SK-N-SH (cell line): ENCODE measurements around the gene CNTFR. TPM values are rescaled to one million over a fixed set of nuclear protein-coding genes. Genes with fewer than 3 reads are reported as not detected.
A peak's percentile ranks its signal among the peaks of the same experiment; 100 is the strongest.

Experiments used
- CTCF ChIA-PET: fragments of 300-600, 350-600 bp; formaldehyde crosslinking; extraction: SDS; loops from one replicate; lab custom pipeline; 2021; lab: Yijun Ruan, JAX
- POLR2A ChIA-PET: fragments of 350-600 bp; sonication (Branson Sonifier 250); formaldehyde crosslinking; extraction: SDS; loops from one replicate; lab custom pipeline; 2020; ENCODE audit warnings: antibody characterized with exemption, inconsistent platforms; lab: Yijun Ruan, JAX
- DNase-seq: peaks from one replicate; pipeline ENCODE4 v3.0.0; 2012
- H2AFZ ChIP-seq: fragments of 200-600 bp; sonication (generic); 2 replicates; pipeline ENCODE4 v1.8.1; 2016; ENCODE audit warnings: antibody characterized with exemption, mild to moderate bottlenecking, low read depth
- H3F3A ChIP-seq: fragments of 200-600 bp; sonication (generic); replicated peaks from 2 replicates; pipeline ENCODE3; 2016; ENCODE audit warnings: antibody characterized with exemption, mild to moderate bottlenecking; ENCODE audit not compliant: insufficient read depth
- H3K27ac ChIP-seq, 2 experiments: fragments of 200-500 bp in 1 of 2; fragments of 200-600 bp in 1 of 2; sonication (Bioruptor generic) in 1 of 2; sonication (generic), shearing (Covaris generic) in 1 of 2; 2 replicates each; pipeline versions ENCODE4 v1.5.1 to v1.6.1; 2014 to 2016; ENCODE audit warnings: low read depth in 2 of 2, inconsistent platforms in 1 of 2, low read length in 1 of 2, mild to moderate bottlenecking in 1 of 2, mixed read lengths in 1 of 2
- H3K27me3 ChIP-seq: fragments of 200-600 bp; sonication (generic), shearing (Covaris generic); 2 replicates; pipeline ENCODE4 v1.6.1; 2016; ENCODE audit warnings: mixed run types; ENCODE audit not compliant: insufficient read depth
- H3K36me3 ChIP-seq, 2 experiments: fragments of 200-500 bp in 1 of 2; fragments of 200-600 bp in 1 of 2; sonication (Bioruptor generic) in 1 of 2; sonication (generic) in 1 of 2; replicated peaks in 1 of 2; 2 replicates each; pipeline versions ENCODE3 to v1.5.1; 2014 to 2016; ENCODE audit warnings: low read length in 1 of 2, mild to moderate bottlenecking in 1 of 2; ENCODE audit not compliant: insufficient read depth in 2 of 2, control insufficient read depth in 1 of 2
- H3K4me1 ChIP-seq, 2 experiments: fragments of 200-500 bp in 1 of 2; fragments of 200-600 bp in 1 of 2; sonication (Bioruptor generic) in 1 of 2; sonication (generic), shearing (Covaris generic) in 1 of 2; 2 replicates each; pipeline versions ENCODE4 v1.5.1 to v1.6.1; 2014 to 2016; ENCODE audit warnings: low read depth in 1 of 2, low read length in 1 of 2, mixed run types in 1 of 2; ENCODE audit not compliant: insufficient read depth in 2 of 2, control insufficient read depth in 1 of 2
- H3K4me2 ChIP-seq: fragments of 200-600 bp; sonication (generic), shearing (Covaris generic); 2 replicates; pipeline ENCODE4 v1.6.1; 2017; ENCODE audit warnings: mixed run types
- H3K4me3 ChIP-seq, 2 experiments: fragments of 200-500 bp in 1 of 2; fragments of 200-600 bp in 1 of 2; sonication (Bioruptor generic) in 1 of 2; sonication (generic), shearing (Covaris generic) in 1 of 2; 2 replicates each; pipeline versions ENCODE4 v1.5.1 to v1.8.1; 2014 to 2016; ENCODE audit warnings: low read depth in 2 of 2, inconsistent platforms in 1 of 2, low read length in 1 of 2, mild to moderate bottlenecking in 1 of 2, mixed read lengths in 1 of 2, moderate library complexity in 1 of 2
- H3K79me2 ChIP-seq: fragments of 200-600 bp; sonication (generic); 2 replicates; pipeline ENCODE4 v1.8.1; 2017; ENCODE audit warnings: mild to moderate bottlenecking; ENCODE audit not compliant: insufficient read depth
- H3K9ac ChIP-seq: fragments of 200-600 bp; sonication (generic); 2 replicates; pipeline ENCODE4 v1.6.1; 2017; ENCODE audit warnings: mixed run types
- H3K9me2 ChIP-seq: fragments of 200-600 bp; sonication (generic); 2 replicates; pipeline ENCODE4 v1.6.1; 2017; ENCODE audit warnings: mixed run types
- H3K9me3 ChIP-seq: fragments of 200-600 bp; sonication (generic); 2 replicates; pipeline ENCODE4 v1.6.1; 2017; ENCODE audit warnings: mixed run types, mild to moderate bottlenecking, moderate library complexity
- H4K20me1 ChIP-seq: fragments of 200-600 bp; sonication (generic); 2 replicates; pipeline ENCODE4 v1.6.1; 2017; ENCODE audit warnings: mild to moderate bottlenecking, mixed run types; ENCODE audit not compliant: insufficient read depth
- CHD2 ChIP-seq: fragments of 150-350 bp; IDR thresholded peaks from 2 replicates; pipeline ENCODE4 v1.6.1; 2018; ENCODE audit warnings: low read length; ENCODE audit not compliant: partially characterized antibody
- CTCF ChIP-seq: fragments of 200-600 bp; sonication (generic); IDR thresholded peaks from 2 replicates; pipeline ENCODE4 v1.6.1; 2017; ENCODE audit warnings: antibody characterized with exemption, mild to moderate bottlenecking, moderate library complexity
- EZH2phosphoT487 ChIP-seq: fragments of 200-600 bp; sonication (generic); IDR thresholded peaks from 2 replicates; pipeline ENCODE4 v1.6.1; 2017; ENCODE audit warnings: low read depth, mixed run types, mild to moderate bottlenecking, antibody characterized with exemption, moderate library complexity, borderline replicate concordance
- FOSL2 ChIP-seq: IDR thresholded peaks from 2 replicates; pipeline ENCODE4 v1.4.0; 2012; ENCODE audit warnings: low read depth, mild to moderate bottlenecking, moderate library complexity, borderline replicate concordance
- IRF3 ChIP-seq: fragments of 150-350 bp; IDR thresholded peaks from 2 replicates; pipeline ENCODE4 v1.6.1; 2016; ENCODE audit warnings: mild to moderate bottlenecking, low read depth, low read length
- MXI1 ChIP-seq: IDR thresholded peaks from 2 replicates; pipeline ENCODE4 v1.6.1; 2012; ENCODE audit warnings: mild to moderate bottlenecking, low read depth, low read length, improper control_type of control experiment
- NFIC ChIP-seq: IDR thresholded peaks from 2 replicates; pipeline ENCODE4 v1.4.0; 2012; ENCODE audit warnings: borderline replicate concordance
- NRF1 ChIP-seq: IDR thresholded peaks from 2 replicates; pipeline ENCODE4 v1.6.1; 2012; ENCODE audit warnings: low read depth, mild to moderate bottlenecking, low read length
- PBX3 ChIP-seq: IDR thresholded peaks from 2 replicates; pipeline ENCODE4; 2012
- RCOR1 ChIP-seq: fragments of 150-350 bp; IDR thresholded peaks from 2 replicates; pipeline ENCODE4 v1.6.1; 2017; ENCODE audit warnings: antibody characterized with exemption, low read length
- RFX5 ChIP-seq: IDR thresholded peaks from 2 replicates; pipeline ENCODE4 v1.6.1; 2012; ENCODE audit warnings: mild to moderate bottlenecking, improper control_type of control experiment, low read length
- TCF12 ChIP-seq: IDR thresholded peaks from 2 replicates; pipeline ENCODE4 v1.4.0; 2012
- USF1 ChIP-seq: IDR thresholded peaks from 2 replicates; pipeline ENCODE4 v1.4.0; 2012; ENCODE audit warnings: low read depth, borderline replicate concordance
- ZBTB33 ChIP-seq: IDR thresholded peaks from 2 replicates; pipeline ENCODE4 v1.4.0; 2012; ENCODE audit warnings: low read depth, borderline replicate concordance
- WGBS: methylation state at CpG from one replicate; pipeline ENCODE4 v1.1.6; 2017; ENCODE audit warnings: low lambda C conversion rate; 5-methylcytosine and 5-hydroxymethylcytosine counted together
- polyA plus RNA-seq, 3 experiments: library from polyadenylated mRNA; depleted of rRNA; stranded (reverse); fragments of >200 nt; gene quantifications; 2 replicates each; pipeline ENCODE4 v1.2.3, GENCODE V29; 2012

Gene CNTFR
- polyA plus RNA-seq, 1 of the 3 experiments (the other 2 are of a cell fraction) = 1.8 TPM

- CTCF ChIA-PET = interaction anchor here (0.6 to 12.3 kb wide), 4 partner anchors 13 to 75 kb away, joined by 3 to 256 read pairs (median 3); partner anchors contain the start of gene RPP25L
- 55% methylated on average over 18 of the region's 20 CpGs for WGBS
- peaks cover 21% of the 10 kb centered on the region; the same call in 1 of the 2 replicates for H3K27me3 ChIP-seq
Measured at GRCh38 chr9:34627716-34628655, 38.5 kb upstream of the CNTFR start.

More at GRCh38 chr9:34627716-34628655, 38.5 kb upstream of the CNTFR start:
- H3K4me3 ChIP-seq = peak overlapping the region; percentile 44 to 52; a peak in 2 of 4 replicates
- no peaks in the 10 kb centered on the region for H3F3A ChIP-seq
- H3K9me3 ChIP-seq = no peaks in the 10 kb centered on the region
- no peaks in the 10 kb centered on the region for H3K9me2 ChIP-seq
- no peak overlapping the region for H3K9ac ChIP-seq
- no peaks in the 10 kb centered on the region for H4K20me1 ChIP-seq
- DNase-seq = no peak
- H3K36me3 ChIP-seq = no peaks in the 10 kb centered on the region
- no peaks in the 10 kb centered on the region for H3K79me2 ChIP-seq
- no peak overlapping the region for H3K27ac ChIP-seq
- 0 out of 2 replicates have a peak overlapping the region, but pooled peaks have one; percentile 35 for H2AFZ ChIP-seq
- POLR2A ChIA-PET = no interaction called here
- H3K4me1 ChIP-seq = peaks cover 0 to 8% of the 10 kb centered on the region in 2 experiments; a peak in 1 of 4 replicates
- peak overlapping the region; percentile 78; the same call in 1 of the 2 replicates for H3K4me2 ChIP-seq
- TF ChIP-seq EZH2phosphoT487 = no peak
- TF ChIP-seq NFIC = no peak
- no peak for TF ChIP-seq CTCF
- no peak for TF ChIP-seq IRF3
- no peak for TF ChIP-seq MXI1
- TF ChIP-seq PBX3 = no peak
- no peak for TF ChIP-seq ZBTB33
- TF ChIP-seq USF1 = no peak
- no peak for TF ChIP-seq FOSL2
- no peak for TF ChIP-seq CHD2
- no peak for TF ChIP-seq RFX5
- no peak for TF ChIP-seq TCF12
- TF ChIP-seq NRF1 = no peak
- no peak for TF ChIP-seq RCOR1
